Activated T-cell treated with anti-CD3 and anti-CD28 coated beads, Interleukin-2, amount 50 U/mL, for 24 hours (primary cell): ENCODE data around the gene HS3ST3A1.

Experiments used
- DNase-seq: peaks from one replicate; pipeline ENCODE4 v3.0.0-alpha.2; 2020
- H3K27ac Mint-ChIP-seq: 2 replicates; pipeline ENCODE4 v1.8.0; 2020; ENCODE audit warnings: mild to moderate bottlenecking, mixed read lengths
- H3K27me3 Mint-ChIP-seq: 2 replicates; pipeline ENCODE4 v1.8.0; 2020; ENCODE audit warnings: mixed read lengths
- H3K36me3 Mint-ChIP-seq: 2 replicates; pipeline ENCODE4 v1.8.0; 2020; ENCODE audit warnings: low read depth, mixed read lengths
- H3K4me1 Mint-ChIP-seq: 2 replicates; pipeline ENCODE4 v1.8.0; 2020; ENCODE audit warnings: low read depth, mixed read lengths
- H3K4me3 Mint-ChIP-seq: 2 replicates; pipeline ENCODE4 v1.8.0; 2020; ENCODE audit warnings: mild to moderate bottlenecking, moderate library complexity, mixed read lengths
- H3K9me3 Mint-ChIP-seq: 2 replicates; pipeline ENCODE4 v1.8.0; 2020; ENCODE audit warnings: mixed read lengths

The HS3ST3A1 gene

GRCh38 chr17:13616031-13616430 is 14.3 kb upstream of the HS3ST3A1 start:
- no peaks in the 10 kb centered on the region for H3K4me1 Mint-ChIP-seq
- no peak overlapping the region for H3K27ac Mint-ChIP-seq
- H3K36me3 Mint-ChIP-seq: no peaks in the 10 kb centered on the region
- no peak for DNase-seq
- H3K9me3 Mint-ChIP-seq: peaks cover 2% of the 10 kb centered on the region
- H3K27me3 Mint-ChIP-seq: peaks cover 17% of the 10 kb centered on the region
- H3K4me3 Mint-ChIP-seq: no peak overlapping the region

- DNase-seq: no peak
Measured at GRCh38 chr17:13609941-13610340, 8.2 kb upstream of the HS3ST3A1 start.

GRCh38 chr17:13601322-13601775 is 380 bp downstream of the HS3ST3A1 start:
- peaks cover 74% of the 10 kb centered on the region for H3K27me3 Mint-ChIP-seq
- peak; percentile 35 for DNase-seq

More at GRCh38 chr17:13609941-13610340, 8.2 kb upstream of the HS3ST3A1 start:
- H3K27ac Mint-ChIP-seq: no peak overlapping the region
- H3K4me3 Mint-ChIP-seq: no peak overlapping the region
- peaks cover 23% of the 10 kb centered on the region for H3K27me3 Mint-ChIP-seq
- H3K36me3 Mint-ChIP-seq: no peaks in the 10 kb centered on the region
- peaks cover under 1% of the 10 kb centered on the region for H3K9me3 Mint-ChIP-seq
- H3K4me1 Mint-ChIP-seq: no peaks in the 10 kb centered on the region

GRCh38 chr17:13600475-13601321 is 1.0 kb downstream of the HS3ST3A1 start:
- H3K4me3 Mint-ChIP-seq: peak overlapping the region; percentile 11

More at GRCh38 chr17:13601322-13601775, 380 bp downstream of the HS3ST3A1 start:
- Mint-ChIP-seq H3K36me3 (no peaks in the 10 kb centered on the region), H3K4me3 (peak overlapping the region; percentile 54), H3K4me1 (peaks cover 8% of the 10 kb centered on the region), H3K9me3 (no peaks in the 10 kb centered on the region), H3K27ac (no peak overlapping the region)

GRCh38 chr17:13599864-13600263 is 1.9 kb downstream of the HS3ST3A1 start:
- no peak overlapping the region for H3K27ac Mint-ChIP-seq
- peaks cover 70% of the 10 kb centered on the region for H3K27me3 Mint-ChIP-seq
- H3K9me3 Mint-ChIP-seq: no peaks in the 10 kb centered on the region
- H3K36me3 Mint-ChIP-seq: no peaks in the 10 kb centered on the region
- no peak for DNase-seq
- H3K4me3 Mint-ChIP-seq: peak overlapping the region; percentile 23
- peaks cover 9% of the 10 kb centered on the region for H3K4me1 Mint-ChIP-seq

More at GRCh38 chr17:13600475-13601321, 1.0 kb downstream of the HS3ST3A1 start:
- peak; percentile 36 for DNase-seq
- Mint-ChIP-seq H3K36me3 (no peaks in the 10 kb centered on the region), H3K4me1 (peaks cover 8% of the 10 kb centered on the region), H3K9me3 (no peaks in the 10 kb centered on the region), H3K27ac (no peak overlapping the region), H3K27me3 (peaks cover 74% of the 10 kb centered on the region)

GRCh38 chr17:13599168-13599577 is 2.6 kb downstream of the HS3ST3A1 start:
- no peaks in the 10 kb centered on the region for H3K36me3 Mint-ChIP-seq
- H3K27me3 Mint-ChIP-seq: peaks cover 63% of the 10 kb centered on the region
- H3K4me3 Mint-ChIP-seq: no peak overlapping the region
- no peak overlapping the region for H3K27ac Mint-ChIP-seq
- DNase-seq: no peak
- peaks cover 12% of the 10 kb centered on the region for H3K4me1 Mint-ChIP-seq
- no peaks in the 10 kb centered on the region for H3K9me3 Mint-ChIP-seq

GRCh38 chr17:13598353-13599167 is 3.2 kb downstream of the HS3ST3A1 start:
- H3K36me3 Mint-ChIP-seq: no peaks in the 10 kb centered on the region
- peaks cover 12% of the 10 kb centered on the region for H3K4me1 Mint-ChIP-seq
- H3K4me3 Mint-ChIP-seq: no peak overlapping the region
- H3K27ac Mint-ChIP-seq: no peak overlapping the region
- DNase-seq: no peak
- H3K9me3 Mint-ChIP-seq: no peaks in the 10 kb centered on the region
- peaks cover 57% of the 10 kb centered on the region for H3K27me3 Mint-ChIP-seq

- no peaks in the 10 kb centered on the region for H3K9me3 Mint-ChIP-seq
- H3K27ac Mint-ChIP-seq: no peak overlapping the region
- no peak overlapping the region for H3K4me3 Mint-ChIP-seq
- H3K36me3 Mint-ChIP-seq: no peaks in the 10 kb centered on the region
- H3K27me3 Mint-ChIP-seq: peaks cover 50% of the 10 kb centered on the region
- peaks cover 12% of the 10 kb centered on the region for H3K4me1 Mint-ChIP-seq
- DNase-seq: no peak
Measured at GRCh38 chr17:13597723-13598347, 3.9 kb downstream of the HS3ST3A1 start.

GRCh38 chr17:13596241-13596923 is 5.3 kb downstream of the HS3ST3A1 start:
- H3K9me3 Mint-ChIP-seq: no peaks in the 10 kb centered on the region
- H3K36me3 Mint-ChIP-seq: no peaks in the 10 kb centered on the region
- peaks cover 38% of the 10 kb centered on the region for H3K27me3 Mint-ChIP-seq
- H3K27ac Mint-ChIP-seq: no peak overlapping the region
- no peak for DNase-seq
- H3K4me3 Mint-ChIP-seq: no peak overlapping the region
- H3K4me1 Mint-ChIP-seq: peaks cover 6% of the 10 kb centered on the region

- Mint-ChIP-seq H3K4me1 (peaks cover 6% of the 10 kb centered on the region), H3K9me3 (no peaks in the 10 kb centered on the region), H3K27ac (no peak overlapping the region), H3K4me3 (no peak overlapping the region), H3K27me3 (peaks cover 37% of the 10 kb centered on the region), H3K36me3 (no peaks in the 10 kb centered on the region)
- no peak for DNase-seq
Measured at GRCh38 chr17:13595599-13595899, 6.2 kb downstream of the HS3ST3A1 start.

GRCh38 chr17:13594762-13595598 is 6.7 kb downstream of the HS3ST3A1 start:
- Mint-ChIP-seq H3K36me3 (no peaks in the 10 kb centered on the region), H3K4me1 (peaks cover 4% of the 10 kb centered on the region), H3K4me3 (no peak overlapping the region), H3K27me3 (peaks cover 33% of the 10 kb centered on the region), H3K27ac (no peak overlapping the region), H3K9me3 (no peaks in the 10 kb centered on the region)
- peak; percentile 79 for DNase-seq

GRCh38 chr17:13594310-13594709 is 7.4 kb downstream of the HS3ST3A1 start:
- no peaks in the 10 kb centered on the region for H3K36me3 Mint-ChIP-seq
- peaks cover 26% of the 10 kb centered on the region for H3K27me3 Mint-ChIP-seq
- H3K4me1 Mint-ChIP-seq: peaks cover 3% of the 10 kb centered on the region
- DNase-seq: no peak
- no peaks in the 10 kb centered on the region for H3K9me3 Mint-ChIP-seq
- H3K27ac Mint-ChIP-seq: no peak overlapping the region
- H3K4me3 Mint-ChIP-seq: no peak overlapping the region

GRCh38 chr17:13593757-13594156 is 8.0 kb downstream of the HS3ST3A1 start:
- no peak for DNase-seq
- Mint-ChIP-seq H3K27me3 (peaks cover 21% of the 10 kb centered on the region), H3K27ac (no peak overlapping the region), H3K4me3 (no peak overlapping the region), H3K36me3 (no peaks in the 10 kb centered on the region), H3K9me3 (no peaks in the 10 kb centered on the region), H3K4me1 (peaks cover 3% of the 10 kb centered on the region)
